ENCODE measurements around the gene AIM2.

AIM2 gene

GRCh38 chr1:159079525-159079924, 3.0 kb upstream of the AIM2 start:
- Histone ChIP-seq H3K27ac (no peak overlapping the region), H3K4me3 (no peak overlapping the region)
- DNase-seq (ENCODE audit: low spot score) = no peak
- no peak for TF ChIP-seq CTCF (IDR thresholded peaks at IDR 0.05)

- no peak for TF ChIP-seq CTCF (IDR thresholded peaks at IDR 0.05)
- DNase-seq (ENCODE audit: low spot score) = no peak
- Histone ChIP-seq H3K4me3 (no peak overlapping the region), H3K27ac (peak overlapping the region in 1 of 2 donors; percentile 12)
Measured at GRCh38 chr1:159077120-159077961, 775 bp upstream of the AIM2 start.

GRCh38 chr1:159071970-159072582, 4.5 kb downstream of the AIM2 start:
- peak; percentile 52 for TF ChIP-seq CTCF (IDR thresholded peaks at IDR 0.05)
- Histone ChIP-seq H3K4me3 (no peak overlapping the region), H3K27ac (no peak overlapping the region)
- DNase-seq (ENCODE audit: low spot score) = no peak

GRCh38 chr1:159068886-159069285, 7.7 kb downstream of the AIM2 start:
- TF ChIP-seq CTCF (IDR thresholded peaks at IDR 0.05) = no peak
- Histone ChIP-seq H3K27ac (no peak overlapping the region), H3K4me3 (no peak overlapping the region)
- DNase-seq (ENCODE audit: low spot score) = no peak

- DNase-seq (ENCODE audit: low spot score) = no peak
- H3K27ac ChIP-seq = peak overlapping the region in 1 of 2 donors; percentile 39
- no peak for TF ChIP-seq CTCF (IDR thresholded peaks at IDR 0.05)
- no peak overlapping the region for H3K4me3 ChIP-seq
Measured at GRCh38 chr1:159067699-159068621, 8.6 kb downstream of the AIM2 start.

- Histone ChIP-seq H3K4me3 (no peak overlapping the region), H3K27ac (no peak overlapping the region)
- TF ChIP-seq CTCF (IDR thresholded peaks at IDR 0.05) = no peak
- no peak for DNase-seq (ENCODE audit: low spot score)
Measured at GRCh38 chr1:159066108-159066507, 10.5 kb downstream of the AIM2 start.

All from coronary artery (tissue), 2 donors.